Lower leg skin (tissue), 3 donors: ENCODE measurements around the gene CERS5.

Experiments
- CTCF ChIP-seq, 3 donors: fragments of 450-650 bp; IDR thresholded peaks; one replicate each; pipeline ENCODE4 v1.5.1; 2016; ENCODE audit warnings: antibody characterized with exemption in 3 of 3, mild to moderate bottlenecking in 3 of 3, moderate library complexity in 2 of 3
- POLR2A ChIP-seq, 2 donors: fragments of 450-650 bp; IDR thresholded peaks; one replicate each; pipeline ENCODE4 v1.6.1; 2016 to 2017; ENCODE audit warnings: antibody characterized with exemption in 2 of 2, mild to moderate bottlenecking in 1 of 2, moderate library complexity in 1 of 2

- TF ChIP-seq POLR2A (IDR thresholded peaks at IDR 0.05) (no peak), CTCF (IDR thresholded peaks at IDR 0.05) (no peak)
These were observed 81.0 kb downstream of the CERS5 start for GRCh38 chr12:50086148-50086547.
